ENCODE measurements around the gene SDK2. TPM values are rescaled to one million over a fixed set of nuclear protein-coding genes. Genes with fewer than 3 reads are reported as not detected.

SDK2 gene
- total and polyA plus RNA-seq, 9 of the 15 experiments (the other 6 are each of a cell fraction or from before 2014, with no cell fraction given): 0.04 TPM; not detected in 8

DNA sequence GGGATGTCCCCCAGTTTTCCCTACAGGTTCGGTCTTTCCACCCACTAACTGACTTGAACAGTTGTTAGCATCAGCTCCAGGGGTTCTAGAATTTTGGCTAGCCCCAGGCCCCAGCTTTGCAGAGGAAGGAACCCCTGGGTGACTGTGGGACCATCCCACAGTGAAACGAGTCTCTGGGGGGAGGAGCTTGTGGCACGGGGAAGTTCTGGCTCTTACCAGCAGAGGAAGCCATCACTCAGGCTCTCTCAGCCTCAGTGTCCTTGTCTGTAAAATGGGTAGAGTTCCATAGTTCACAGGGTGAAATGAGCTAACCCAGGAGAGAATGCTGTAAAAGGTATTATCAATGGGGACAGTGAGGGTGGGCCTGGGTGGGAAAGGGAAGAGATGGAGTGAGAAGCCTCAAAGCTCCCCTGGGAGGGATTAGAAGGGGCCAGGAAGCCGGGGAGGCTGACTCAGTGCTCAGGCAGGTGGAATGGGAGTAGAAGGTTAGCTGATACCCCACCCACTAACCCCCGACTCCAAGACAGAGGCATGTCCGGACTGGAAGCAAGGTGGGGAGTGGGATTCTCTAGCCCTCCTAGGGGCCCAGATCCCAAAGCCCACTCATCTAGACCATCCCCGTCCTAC lies 301.6 kb downstream of the SDK2 start:
- ChIA-PET CTCF (ENCODE audit: low intra/inter-chr PET ratio) (no interaction called here), POLR2A (interaction anchor here (0.7 to 1.2 kb wide), 3 partner anchors 18 to 146 kb away, joined by 3 read pairs; no protein-coding TSS in a partner anchor)
- Histone ChIP-seq H3K9me3 (replicated peaks; ENCODE audit: control insufficient read depth, insufficient read depth, low read depth, low read length) (no peaks in the 10 kb centered on the region), H2AFZ (ENCODE audit: low read depth, low read length) (no peak overlapping the region), H3K27me3 (ENCODE audit: control insufficient read depth in 2 of 2, insufficient read depth in 2 of 2, low read length in 2 of 2) (peaks cover 23 to 65% of the 10 kb centered on the region in 2 experiments), H3K4me1 (replicated peaks in 1 of 2; ENCODE audit: control insufficient read depth in 2 of 2, insufficient read depth in 2 of 2, low read length in 2 of 2) (peaks cover 0 to 19% of the 10 kb centered on the region in 2 experiments; a peak in 2 of 5 replicates), H4K20me1 (replicated peaks; ENCODE audit: control insufficient read depth, insufficient read depth, low read length) (no peaks in the 10 kb centered on the region), H3K79me2 (ENCODE audit: control insufficient read depth, insufficient read depth, low read length) (no peaks in the 10 kb centered on the region), H3K9me1 (ENCODE audit: control insufficient read depth, insufficient read depth, low read length) (no peaks in the 10 kb centered on the region), H3K4me2 (ENCODE audit: insufficient read depth, low read length) (no peak overlapping the region), H3K9ac (ENCODE audit: insufficient read depth in 1 of 2, low read depth in 2 of 2, low read length in 2 of 2) (peak overlapping the region in 1 of 2 experiments; percentile 52; a peak in 2 of 4 replicates), H3K36me3 (ENCODE audit: control insufficient read depth, insufficient read depth, low read length) (no peaks in the 10 kb centered on the region), H3K4me3 (no peak overlapping the region), H3K27ac (ENCODE audit: extremely low read depth, low read depth, low read length) (no peak overlapping the region)
- intact Hi-C loops (cut with micrococcal nuclease) (no loop called here), in situ Hi-C loops (cut with MboI) (no loop called here)
- DNase-seq (ENCODE audit: extremely low read depth in 1 of 4, low spot score in 3 of 4): peak in 1 of 4 experiments; percentile 39
- TF ChIP-seq ZNF778 (CRISPR knock-in tag; IDR thresholded peaks at IDR 0.05) (no peak), ADNP (tag; IDR thresholded peaks at IDR 0.05) (0 out of 2 replicates have a peak, but pooled peaks have one; percentile 26), RBM25 (IDR thresholded peaks at IDR 0.05; ENCODE audit: low read depth, low read length, severe bottlenecking) (peak; percentile 83), KDM1A (IDR thresholded peaks at IDR 0.05) (peak in 1 of 2 experiments; percentile 48; a peak in 2 of 4 replicates), CREBBP (IDR thresholded peaks at IDR 0.05; ENCODE audit: low read depth, low read length) (no peak), BCOR (IDR thresholded peaks at IDR 0.05) (0 out of 2 replicates have a peak, but pooled peaks have one; percentile 42), RCOR1 (IDR thresholded peaks at IDR 0.05; ENCODE audit: borderline replicate concordance in 1 of 2, low read depth in 2 of 2, low read length in 2 of 2) (0 out of 4 replicates have a peak, but pooled peaks of 1 of the 2 experiments have one; percentile 16), SPI1 (IDR thresholded peaks at IDR 0.05; ENCODE audit: borderline replicate concordance, low read depth, low read length) (no peak), PTBP1 (IDR thresholded peaks at IDR 0.05; ENCODE audit: low read depth, low read length) (0 out of 2 replicates have a peak, but pooled peaks have one; percentile 53)
- FAIRE-seq: no peak
- 4% methylated on average over 6 of the region's 7 CpGs for WGBS (ENCODE audit: insufficient coverage, low coverage, missing lambda C conversion rate)
- BruUV-seq (replicated peaks): no TSS peak
- no peak for ATAC-seq

Data from K562 (cell line).